Activated T-cell treated with anti-CD3 and anti-CD28 coated beads for 24 hours (primary cell): ENCODE data around the gene ZNF831.
A peak's percentile ranks its signal among the peaks of the same experiment; 100 is the strongest.

Experiments used
- DNase-seq: peaks from one replicate; pipeline ENCODE4 v3.0.0-alpha.2; 2020; ENCODE audit warnings: low read depth

The ZNF831 gene

DNA sequence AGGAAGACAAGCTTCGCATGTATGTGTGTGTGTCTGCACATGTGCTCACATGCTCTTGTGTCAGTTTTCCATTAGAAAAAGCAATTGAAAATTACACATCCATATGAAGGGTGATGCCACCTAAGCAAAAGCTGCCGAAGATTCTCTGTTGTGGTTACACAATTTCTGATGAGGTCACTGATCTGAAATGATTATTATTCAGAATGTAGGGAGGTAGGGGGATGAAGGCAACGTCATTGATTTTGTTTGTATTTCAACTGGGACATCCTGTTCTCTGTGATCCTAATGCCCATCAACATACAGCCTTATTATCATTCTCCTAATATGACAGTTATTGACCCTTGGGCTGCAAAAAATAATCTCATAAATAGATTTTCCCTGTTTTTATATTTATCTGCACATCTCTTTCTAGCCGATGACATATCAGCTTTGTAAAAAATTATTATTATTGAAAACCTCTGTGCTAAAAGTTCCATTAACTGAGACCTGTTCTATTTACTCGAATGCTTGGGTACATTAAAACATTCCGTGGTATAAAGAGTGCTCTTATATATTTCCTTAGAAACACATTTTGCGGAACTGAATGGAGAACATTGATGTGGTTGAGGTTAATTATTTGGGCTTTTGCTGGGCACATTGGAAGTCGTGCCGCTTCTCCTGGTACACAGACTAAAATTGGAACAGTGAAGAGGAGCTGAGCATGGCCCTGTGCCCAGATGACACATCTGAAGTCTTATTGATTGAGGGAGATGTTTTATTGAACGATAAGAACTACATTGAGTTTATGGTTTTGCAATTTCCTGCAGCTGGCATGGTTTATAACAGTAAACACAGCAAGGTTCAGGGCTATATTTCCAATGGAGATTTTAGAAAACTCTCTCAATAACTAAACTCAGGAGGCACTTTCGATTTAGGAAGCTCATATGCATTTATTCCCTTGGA, 51.3 kb downstream of the ZNF831 start:
- no peak for DNase-seq

DNA sequence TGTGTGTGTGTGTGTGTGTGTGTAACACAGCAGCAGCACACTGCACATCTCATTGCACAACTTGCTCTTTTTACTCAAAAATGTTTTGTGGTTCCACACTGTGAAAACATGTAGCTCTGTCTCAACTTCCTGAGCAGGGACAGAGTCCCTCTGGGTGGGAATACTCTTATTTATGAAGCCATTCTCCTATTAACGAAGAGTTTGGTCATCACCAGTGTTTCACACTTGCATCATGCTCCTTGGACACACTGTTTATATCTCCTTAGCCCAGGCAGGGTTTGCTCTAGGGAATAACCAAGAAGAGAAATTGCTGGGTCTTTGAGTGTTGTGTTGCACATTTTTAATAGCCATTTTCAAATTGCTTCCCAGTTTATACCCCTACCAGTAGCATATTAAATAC, 53.6 kb downstream of the ZNF831 start:
- DNase-seq = no peak

DNA sequence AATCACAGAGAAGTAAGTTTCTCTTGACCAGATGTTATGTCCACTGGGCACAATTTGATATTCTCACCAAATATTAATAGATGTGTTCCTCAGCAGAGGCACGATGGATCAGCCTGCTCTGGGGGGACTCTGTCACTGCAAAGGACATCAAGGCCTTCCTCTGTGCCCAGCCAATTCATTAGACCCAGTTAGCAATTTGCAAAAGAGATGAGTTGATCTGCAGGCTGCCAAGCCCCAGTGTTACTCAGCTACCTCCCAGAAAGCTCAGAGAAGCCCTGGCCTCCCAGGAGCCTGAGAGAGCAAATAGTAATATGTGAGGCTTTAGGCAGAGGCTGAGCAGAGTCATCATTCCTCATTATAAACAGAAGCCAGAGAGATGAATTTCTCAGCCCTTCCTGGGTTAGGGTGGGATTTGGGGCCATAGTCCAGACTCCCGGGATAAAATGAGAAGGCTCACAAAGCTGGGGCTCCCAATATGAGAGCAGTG, 54.2 kb downstream of the ZNF831 start:
- DNase-seq = no peak

DNA sequence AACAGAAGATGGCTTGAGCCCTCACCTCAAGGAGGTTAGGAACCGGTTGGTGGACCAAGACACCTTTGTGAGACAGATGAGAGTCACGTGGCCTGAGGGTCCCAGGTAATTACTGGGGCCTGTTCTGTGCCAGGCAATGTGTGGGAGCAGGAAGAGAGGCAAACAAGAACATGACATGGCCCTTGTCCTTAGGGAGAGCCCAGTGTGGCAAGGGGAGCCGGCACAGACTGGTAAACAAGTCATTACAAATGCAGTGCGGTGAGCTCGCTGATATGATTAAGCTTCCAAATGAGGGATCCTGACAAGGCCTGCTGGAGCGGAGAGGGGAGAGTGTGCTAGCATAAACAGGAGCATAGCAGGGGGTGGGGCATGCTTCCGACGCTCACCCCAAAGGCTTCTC, 55.6 kb downstream of the ZNF831 start:
- no peak for DNase-seq

DNA sequence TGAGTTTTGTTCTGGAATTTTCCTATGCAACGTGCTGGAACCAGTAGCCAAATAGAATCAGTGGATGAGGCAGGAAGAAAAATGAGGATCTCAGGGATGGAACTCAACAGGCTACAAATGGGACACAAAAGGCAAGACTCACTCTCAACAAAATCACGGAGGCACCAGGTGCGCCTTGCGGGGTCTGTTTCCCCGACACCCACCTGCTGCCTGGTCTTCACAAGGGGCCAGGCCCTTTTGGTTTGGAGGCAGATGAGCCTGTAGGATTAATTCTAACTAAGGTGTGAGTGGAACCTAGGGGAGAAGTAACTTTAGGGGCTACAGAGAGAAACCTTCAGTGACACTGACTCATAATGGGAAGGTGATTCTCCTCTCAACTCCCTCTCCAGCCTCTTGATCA, 56.5 kb downstream of the ZNF831 start:
- no peak for DNase-seq

DNA sequence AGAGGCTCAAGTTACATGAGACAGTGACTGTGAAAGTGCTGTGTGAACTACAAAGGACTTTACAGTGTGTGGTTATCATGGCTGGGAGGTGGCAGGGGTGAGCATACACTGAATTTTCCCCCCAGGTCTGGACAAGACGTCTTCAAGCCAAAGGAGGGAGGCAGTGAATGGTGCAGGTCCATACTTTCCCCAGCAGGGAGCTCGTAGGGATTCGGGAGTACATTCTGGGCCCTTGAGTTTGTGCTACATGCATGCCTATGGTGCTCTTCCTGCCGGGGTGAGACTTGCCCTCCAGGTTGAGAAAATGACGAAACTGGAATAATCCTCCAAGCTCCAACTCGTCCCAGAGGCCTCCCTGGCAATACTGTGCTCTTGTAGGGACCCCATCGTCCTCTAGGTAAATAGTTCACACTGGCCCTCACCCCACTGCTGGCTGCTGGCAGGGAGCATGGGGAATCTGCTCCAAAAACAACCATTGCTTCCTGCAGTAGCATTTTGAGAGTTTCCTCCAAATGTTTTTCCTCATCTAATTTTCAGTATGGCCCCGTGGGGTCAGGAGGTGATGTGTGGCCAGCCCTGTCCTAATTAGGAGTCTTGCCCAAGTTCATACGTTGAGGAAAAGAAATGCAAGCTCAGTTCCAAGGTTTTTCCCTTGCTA, 57.6 kb downstream of the ZNF831 start:
- no peak for DNase-seq

DNA sequence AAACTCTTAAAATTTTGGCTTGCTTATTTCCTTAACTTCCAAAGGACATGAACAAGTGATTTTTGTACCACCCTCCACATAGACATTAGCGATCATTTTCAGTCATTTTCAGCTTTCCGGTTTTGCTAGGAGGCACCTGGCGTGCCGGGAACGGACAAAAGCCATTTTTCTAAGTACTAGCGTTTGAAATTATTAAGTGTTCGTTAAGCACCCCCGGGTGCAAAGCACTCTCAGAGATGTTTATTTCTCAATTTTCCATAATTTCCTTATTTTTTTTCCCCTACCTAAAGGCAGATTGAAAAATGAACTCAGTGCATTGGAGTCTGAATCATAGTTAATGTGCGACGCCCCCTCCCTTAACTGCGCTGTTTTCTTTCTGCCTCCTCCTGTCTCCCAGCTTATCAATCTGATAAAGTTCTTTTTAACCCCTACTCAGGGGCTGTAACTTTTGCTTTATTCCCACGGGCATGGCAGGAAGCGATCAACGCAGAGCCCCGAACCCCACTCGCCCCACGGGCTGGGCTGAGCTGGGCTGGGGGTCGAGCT, 58.2 kb downstream of the ZNF831 start:
- DNase-seq = no peak

DNA sequence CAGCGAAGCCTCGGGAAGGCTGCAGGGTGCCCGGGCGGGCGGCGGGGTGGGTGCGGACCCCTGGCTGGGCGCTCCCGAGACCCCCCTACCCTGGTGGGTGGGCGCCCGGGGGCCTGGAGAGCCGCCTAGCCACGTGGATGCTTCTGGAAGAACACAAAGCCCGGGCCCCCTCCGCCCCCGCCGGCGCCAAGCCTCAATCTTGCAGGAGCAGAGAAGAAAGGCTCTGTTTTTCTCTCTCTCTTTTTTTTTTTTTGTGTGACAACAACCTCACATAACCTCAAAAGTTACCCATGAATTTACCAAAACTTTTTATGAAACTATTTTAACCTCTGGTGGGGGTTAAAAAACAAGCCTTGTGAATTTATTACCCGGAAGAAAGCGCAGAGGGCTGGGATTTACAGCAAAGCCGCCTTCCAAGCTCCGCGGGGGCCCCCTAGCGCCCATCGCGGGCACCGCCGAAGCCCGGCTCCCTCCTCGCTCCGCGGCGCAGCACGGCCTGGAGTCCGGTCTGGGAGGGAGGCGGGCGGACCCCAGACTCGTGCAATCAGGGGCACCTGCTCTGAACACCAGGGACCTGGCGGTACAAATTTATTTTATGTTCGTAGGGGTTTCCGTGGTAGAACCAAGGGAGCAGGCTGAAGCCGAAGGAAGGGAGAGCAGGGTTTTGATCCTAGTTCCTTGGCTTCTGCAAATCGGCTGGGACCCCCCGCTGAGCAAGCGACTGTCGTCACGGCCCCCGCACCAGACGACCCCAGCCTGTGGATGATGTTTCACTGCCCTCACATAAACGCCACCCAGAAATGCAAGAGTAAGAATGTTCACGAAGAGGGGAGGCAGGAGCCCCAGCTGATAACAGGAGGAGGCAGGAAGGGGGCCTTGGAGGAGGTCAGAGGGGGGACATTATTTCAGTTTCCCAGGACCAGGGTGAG, 58.9 kb downstream of the ZNF831 start:
- DNase-seq = peak; percentile 82

DNA sequence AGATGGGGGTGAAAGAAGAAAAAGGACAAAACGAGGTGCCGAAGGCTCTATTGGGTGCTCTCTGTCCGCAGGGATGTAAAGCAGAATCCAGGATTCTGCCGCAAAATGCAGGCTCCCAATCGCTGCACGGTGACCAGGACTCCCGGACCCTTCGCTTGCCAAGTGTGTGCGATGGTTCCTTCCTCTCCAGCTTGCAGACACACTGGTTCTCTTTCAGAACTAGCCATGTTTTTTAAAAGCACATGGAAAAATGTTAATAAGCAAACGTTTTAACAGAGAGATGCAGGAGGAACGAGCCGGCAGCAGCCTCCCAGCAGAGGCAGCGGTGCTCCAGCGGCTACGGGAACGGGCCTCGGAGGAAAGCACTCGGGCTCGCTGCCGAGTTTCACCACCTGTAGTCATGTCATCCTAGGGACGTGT, 59.6 kb downstream of the ZNF831 start:
- DNase-seq = no peak

DNA sequence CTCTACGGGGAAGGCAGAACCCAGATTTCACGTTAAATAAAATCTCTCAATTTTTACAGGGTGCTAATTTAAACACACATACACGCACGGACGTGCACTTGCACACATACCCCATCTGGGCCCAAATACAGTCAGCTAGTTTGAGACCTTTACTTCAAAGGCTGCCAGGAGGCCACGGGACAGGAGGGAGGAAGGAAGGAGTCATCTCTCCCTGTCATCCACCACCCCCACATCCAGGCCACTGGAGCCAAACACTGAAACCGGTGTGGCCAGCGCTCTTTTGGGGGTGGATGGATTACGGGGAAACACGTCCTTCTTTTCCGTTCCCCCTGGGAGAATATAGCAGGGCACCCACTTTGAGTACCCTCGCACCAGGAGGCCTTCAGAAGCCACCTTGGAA, 60.1 kb downstream of the ZNF831 start:
- DNase-seq = no peak

DNA sequence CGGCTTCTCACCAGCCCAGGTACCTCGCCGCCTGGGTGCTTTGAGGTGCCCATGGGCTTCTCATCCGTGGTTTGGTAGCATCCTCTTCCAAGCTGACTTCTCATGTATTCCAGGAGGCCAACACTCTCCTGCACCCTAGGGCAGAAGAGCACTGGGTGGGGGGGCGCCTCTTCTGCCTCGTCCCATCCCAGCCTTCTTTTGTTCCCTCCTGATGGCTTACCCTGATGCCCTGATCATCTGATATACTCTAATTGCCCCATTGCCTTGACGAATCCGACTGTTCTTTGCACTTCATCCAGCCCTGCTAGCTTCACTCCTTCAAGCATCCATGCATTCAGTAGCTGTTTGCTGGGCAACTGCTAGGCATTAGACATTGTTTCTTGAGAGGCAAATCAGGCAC, 60.6 kb downstream of the ZNF831 start:
- DNase-seq = no peak

DNA sequence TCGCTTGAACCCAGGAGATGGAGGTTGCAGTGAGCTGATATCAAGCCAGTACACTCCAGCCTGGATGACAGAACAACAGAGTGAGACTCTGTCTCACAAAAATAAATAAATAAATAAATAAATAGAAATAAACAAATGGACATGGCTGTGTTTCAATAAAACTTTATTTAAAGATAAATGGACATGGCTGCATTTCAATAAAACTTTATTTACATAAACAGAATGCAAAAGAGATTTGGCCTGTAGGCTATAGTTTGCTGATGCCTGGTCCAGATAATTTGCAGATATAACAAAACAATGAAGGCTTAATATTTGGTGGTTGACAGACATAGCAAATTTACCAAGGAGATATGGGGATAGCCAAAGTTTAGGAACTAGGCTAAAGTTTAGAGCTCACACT, 66.8 kb downstream of the ZNF831 start:
- DNase-seq = no peak

DNA sequence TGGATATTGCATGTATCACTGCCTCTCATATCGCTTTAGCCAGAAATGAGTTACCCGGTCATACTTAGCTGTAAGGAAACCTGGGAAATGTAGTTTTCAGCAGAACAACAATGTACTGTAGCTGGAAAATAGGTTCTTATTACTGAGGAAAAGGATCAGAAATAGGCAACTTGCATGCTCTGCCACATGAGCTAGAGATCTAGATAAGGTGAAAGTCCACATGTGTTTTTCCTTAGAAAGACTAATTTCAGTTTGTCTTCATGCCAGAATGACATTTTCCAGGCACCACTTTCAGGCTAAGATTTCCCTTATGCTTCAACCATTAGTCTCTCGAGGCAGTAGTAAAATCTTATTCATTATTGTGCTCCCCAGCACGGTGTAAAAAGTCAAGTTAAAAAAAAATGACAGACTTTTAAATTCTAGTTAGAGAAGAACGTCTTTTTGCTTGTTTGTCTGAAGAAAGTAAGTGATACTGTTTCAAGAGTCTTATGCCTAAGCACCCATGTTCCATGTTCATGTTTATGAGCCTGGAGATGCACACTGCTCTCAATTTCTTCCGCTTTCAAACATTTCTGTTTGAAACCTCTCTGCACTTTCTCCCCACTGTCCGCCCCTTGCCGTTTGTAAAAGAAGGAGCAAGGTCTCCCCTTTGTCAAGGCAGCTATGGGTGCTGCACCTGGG, 67.6 kb downstream of the ZNF831 start:
- no peak for DNase-seq

DNA sequence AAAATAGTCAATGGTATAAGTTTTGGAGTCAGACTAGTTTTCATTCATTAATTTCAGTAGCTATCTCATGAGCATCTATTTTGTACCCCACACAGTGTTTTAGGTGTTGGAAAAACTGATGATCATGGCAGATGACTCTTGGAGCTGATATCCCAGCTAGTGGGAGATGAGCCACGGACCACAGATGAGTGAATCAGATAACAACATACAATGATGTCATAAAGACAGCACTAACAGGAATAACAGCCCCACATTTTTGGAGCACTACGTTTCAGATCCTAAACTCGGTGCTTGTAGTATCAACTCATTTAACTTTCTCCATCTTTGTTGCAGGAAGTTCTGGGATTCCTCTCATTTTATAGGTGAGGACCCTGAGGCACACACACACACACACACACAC, 69.0 kb downstream of the ZNF831 start:
- no peak for DNase-seq

DNA sequence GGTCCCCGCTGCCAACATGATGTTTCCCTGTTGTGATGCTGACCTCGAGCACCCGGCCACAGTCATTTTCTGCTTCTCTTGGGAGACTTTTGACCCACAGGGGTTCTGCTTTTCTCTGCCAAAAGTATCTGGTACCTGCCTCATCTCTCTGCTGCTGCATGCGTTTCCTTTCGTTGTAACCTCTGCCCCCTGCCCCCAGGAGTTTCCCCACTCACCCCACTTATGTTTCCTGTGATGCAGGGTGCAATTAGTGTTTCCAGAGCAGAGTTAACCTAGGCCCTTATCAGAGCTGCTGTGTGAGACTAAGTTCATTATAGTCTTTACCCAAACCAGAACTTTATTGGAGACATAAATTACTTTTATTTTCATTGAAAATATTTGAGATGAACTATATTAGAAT, 71.6 kb downstream of the ZNF831 start:
- no peak for DNase-seq

DNA sequence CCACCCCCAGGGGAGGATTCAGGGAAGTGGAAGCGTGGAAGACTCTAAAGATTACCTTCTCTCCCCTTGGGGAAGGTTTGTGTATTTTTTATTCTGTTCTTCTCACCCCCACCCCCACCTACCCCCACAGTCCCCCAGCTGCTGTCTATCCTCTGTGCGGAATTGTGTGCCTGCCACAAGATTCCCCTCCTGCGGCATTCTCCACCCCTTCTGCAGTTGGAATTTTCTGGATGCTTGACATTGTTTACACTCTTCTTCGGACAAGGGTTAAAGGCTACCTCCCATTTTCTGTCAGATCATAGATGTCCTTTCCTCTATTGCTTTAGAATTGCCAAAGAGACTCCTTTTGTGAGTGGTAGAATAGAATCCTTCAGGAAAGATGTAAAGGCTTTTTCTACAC, 76.4 kb downstream of the ZNF831 start:
- no peak for DNase-seq

DNA sequence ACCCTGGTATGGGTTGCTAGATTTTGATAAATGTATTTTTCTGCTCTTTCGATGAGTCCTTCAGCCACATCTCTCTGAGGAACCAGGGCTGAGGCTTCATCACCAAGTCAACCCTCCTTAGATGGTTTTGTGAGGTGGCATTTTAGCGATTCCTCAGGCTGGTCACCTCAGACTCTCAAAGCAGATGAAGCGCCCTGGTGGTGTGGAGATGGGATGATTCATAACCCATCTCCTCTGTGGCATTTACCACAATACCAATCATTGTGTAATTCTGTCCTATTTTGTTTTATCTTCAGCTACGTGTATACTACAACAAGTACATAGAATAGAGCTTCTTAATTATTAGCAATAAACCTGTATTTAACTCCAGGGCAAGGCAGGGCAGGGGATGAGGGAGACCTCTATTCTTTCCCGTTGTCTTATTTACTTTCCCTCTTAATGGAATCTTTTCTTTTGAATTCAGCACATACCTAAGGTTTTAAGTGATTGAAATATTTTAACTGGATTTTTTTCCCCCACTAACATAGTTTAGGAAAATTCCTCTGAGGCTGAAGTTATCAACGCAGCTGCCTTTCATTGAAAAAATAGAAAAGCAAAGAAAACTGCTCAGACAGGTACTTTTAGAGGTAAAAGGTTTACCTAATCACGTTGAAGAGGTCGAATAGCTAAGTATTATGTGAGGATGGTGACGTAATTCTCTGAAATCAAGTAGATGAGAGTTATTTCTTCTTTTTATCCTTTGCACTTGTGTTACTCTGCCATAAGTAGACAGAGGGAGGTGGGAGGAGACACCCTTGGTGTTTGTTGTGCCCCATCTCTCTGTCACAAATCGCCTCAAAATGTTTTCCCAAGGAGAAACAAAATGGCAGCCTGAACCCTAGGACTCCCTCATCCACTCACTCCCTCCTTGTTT, 79.3 kb downstream of the ZNF831 start:
- no peak for DNase-seq

DNA sequence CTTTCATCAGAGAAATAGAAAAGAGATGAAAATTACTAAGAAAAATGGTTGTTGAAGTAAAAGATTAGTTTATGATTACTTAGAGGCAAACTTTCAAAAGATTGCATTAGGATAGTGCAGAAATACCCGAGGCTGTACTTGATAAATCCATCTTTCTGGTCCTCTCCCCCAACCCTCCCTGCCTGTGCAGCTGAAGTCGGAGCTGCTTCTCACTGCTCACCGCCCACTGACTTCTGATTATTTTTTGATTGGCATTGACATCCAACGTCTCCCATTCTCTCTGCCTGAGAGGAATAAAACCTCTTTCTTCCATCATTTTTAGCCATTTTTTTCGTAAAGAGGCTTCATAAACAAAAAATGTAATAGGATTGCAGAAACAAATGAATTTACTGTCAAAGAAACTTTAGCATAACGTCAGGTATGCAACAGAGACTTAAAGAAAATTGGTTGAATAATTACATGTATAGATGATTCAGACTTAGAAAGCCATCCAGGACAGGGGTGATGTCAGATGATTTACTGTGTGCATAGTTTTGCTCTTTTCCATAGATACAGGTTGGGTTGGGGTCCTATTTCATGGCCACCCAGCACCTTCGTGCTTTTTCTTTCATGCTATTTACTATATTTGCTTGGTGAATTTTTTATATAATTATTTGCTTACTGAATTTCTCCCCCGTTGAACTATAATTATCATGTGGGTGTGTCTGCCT, 83.2 kb downstream of the ZNF831 start:
- no peak for DNase-seq
